ENCODE results near the gene RPGRIP1L.

The RPGRIP1L gene

GRCh38 chr16:53745086-53745485, 41.4 kb upstream of the RPGRIP1L start:
- no peaks in the 10 kb centered on the region for H3K27me3 ChIP-seq (ENCODE audit: insufficient read depth, poor library complexity, severe bottlenecking)
- H3K4me3 ChIP-seq (replicated peaks; ENCODE audit: insufficient read depth, low read length), result no peak overlapping the region
- no peak overlapping the region for H3K27ac ChIP-seq (replicated peaks)
- no peak for DNase-seq (ENCODE audit: low read depth in 1 of 2, low spot score in 1 of 2)
- no peak for TF ChIP-seq REST (IDR thresholded peaks at IDR 0.05; ENCODE audit: insufficient replicate concordance, low read depth)
- no peak for TF ChIP-seq GABPA (IDR thresholded peaks at IDR 0.05; ENCODE audit: low read depth)
- no peak for TF ChIP-seq POLR2AphosphoS5 (IDR thresholded peaks at IDR 0.05; ENCODE audit: low read depth)
- TF ChIP-seq CTCF (IDR thresholded peaks at IDR 0.05; ENCODE audit: insufficient read depth, low read length), result no peak

GRCh38 chr16:53744449-53744848, 40.8 kb upstream of the RPGRIP1L start:
- H3K4me3 ChIP-seq (replicated peaks; ENCODE audit: insufficient read depth, low read length), result no peak overlapping the region
- H3K27me3 ChIP-seq (ENCODE audit: insufficient read depth, poor library complexity, severe bottlenecking), result no peaks in the 10 kb centered on the region
- H3K27ac ChIP-seq (replicated peaks), result no peak overlapping the region
- TF ChIP-seq CTCF (IDR thresholded peaks at IDR 0.05; ENCODE audit: insufficient read depth, low read length) (no peak), SPI1 (IDR thresholded peaks at IDR 0.05; ENCODE audit: borderline replicate concordance, low read depth) (no peak), POLR2AphosphoS5 (IDR thresholded peaks at IDR 0.05; ENCODE audit: low read depth) (no peak), GABPA (IDR thresholded peaks at IDR 0.05; ENCODE audit: low read depth) (no peak), REST (IDR thresholded peaks at IDR 0.05; ENCODE audit: insufficient replicate concordance, low read depth) (no peak)
- DNase-seq (ENCODE audit: low read depth in 1 of 2, low spot score in 1 of 2), result no peak

GRCh38 chr16:53743149-53743566, 39.5 kb upstream of the RPGRIP1L start:
- Histone ChIP-seq H3K27me3 (ENCODE audit: insufficient read depth, poor library complexity, severe bottlenecking) (no peaks in the 10 kb centered on the region), H3K4me3 (replicated peaks; ENCODE audit: insufficient read depth, low read length) (no peak overlapping the region), H3K27ac (replicated peaks) (no peak overlapping the region)
- DNase-seq (ENCODE audit: low read depth in 1 of 2, low spot score in 1 of 2), result peak; percentile 20 to 27
- peak; percentile 69 for TF ChIP-seq CTCF (IDR thresholded peaks at IDR 0.05; ENCODE audit: insufficient read depth, low read length)
- no peak for TF ChIP-seq SPI1 (IDR thresholded peaks at IDR 0.05; ENCODE audit: borderline replicate concordance, low read depth)

- Histone ChIP-seq H3K4me3 (replicated peaks; ENCODE audit: insufficient read depth, low read length) (no peak overlapping the region), H3K27me3 (ENCODE audit: insufficient read depth, poor library complexity, severe bottlenecking) (no peaks in the 10 kb centered on the region), H3K27ac (replicated peaks) (no peak overlapping the region)
- DNase-seq (ENCODE audit: low read depth in 1 of 2, low spot score in 1 of 2), result no peak
- TF ChIP-seq REST (IDR thresholded peaks at IDR 0.05; ENCODE audit: insufficient replicate concordance, low read depth) (no peak), SPI1 (IDR thresholded peaks at IDR 0.05; ENCODE audit: borderline replicate concordance, low read depth) (no peak), POLR2AphosphoS5 (IDR thresholded peaks at IDR 0.05; ENCODE audit: low read depth) (no peak), CTCF (IDR thresholded peaks at IDR 0.05; ENCODE audit: insufficient read depth, low read length) (no peak), GABPA (IDR thresholded peaks at IDR 0.05; ENCODE audit: low read depth) (no peak)
Observed at GRCh38 chr16:53741546-53741945, 37.9 kb upstream of the RPGRIP1L start.
